Measurements from ENCODE around the gene FMOD.

Gene FMOD

DNA sequence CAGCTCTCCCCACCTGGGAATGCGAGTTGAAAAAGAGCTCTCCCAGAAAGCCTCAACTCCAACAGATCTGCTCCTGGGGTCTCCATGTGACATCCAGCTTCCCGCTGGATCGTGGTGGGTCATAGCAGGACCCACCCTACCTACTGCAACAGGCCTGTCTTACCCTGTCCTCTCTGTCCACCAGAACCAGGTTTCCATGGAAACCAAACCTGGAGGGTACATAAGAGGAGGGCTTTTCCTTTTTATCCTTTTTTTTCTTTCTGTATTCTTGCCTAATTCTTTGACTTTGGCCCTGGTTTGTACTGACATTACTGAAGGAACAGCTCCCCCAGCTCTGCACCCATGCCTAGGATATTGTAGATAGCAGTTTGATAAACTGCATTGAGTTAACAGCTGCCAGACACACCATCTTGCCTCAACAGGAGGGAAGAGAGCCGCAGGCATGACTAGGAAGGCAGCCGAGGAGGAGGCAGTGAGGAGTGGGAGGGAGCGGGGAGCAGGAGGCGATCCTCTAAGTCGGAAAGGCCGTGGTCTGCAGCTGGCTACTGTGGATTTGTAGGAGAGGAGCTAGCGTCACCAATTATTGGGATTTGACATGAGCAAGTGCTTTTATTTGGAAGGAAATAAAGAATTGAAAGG is 9.7 kb upstream of the FMOD start:
- DNase-seq, result no peak

GRCh38 chr1:203359010-203359571 is 8.2 kb upstream of the FMOD start:
- DNase-seq, result no peak

- DNase-seq, result no peak
Observed at GRCh38 chr1:203354246-203354645, 3.3 kb upstream of the FMOD start.

DNA sequence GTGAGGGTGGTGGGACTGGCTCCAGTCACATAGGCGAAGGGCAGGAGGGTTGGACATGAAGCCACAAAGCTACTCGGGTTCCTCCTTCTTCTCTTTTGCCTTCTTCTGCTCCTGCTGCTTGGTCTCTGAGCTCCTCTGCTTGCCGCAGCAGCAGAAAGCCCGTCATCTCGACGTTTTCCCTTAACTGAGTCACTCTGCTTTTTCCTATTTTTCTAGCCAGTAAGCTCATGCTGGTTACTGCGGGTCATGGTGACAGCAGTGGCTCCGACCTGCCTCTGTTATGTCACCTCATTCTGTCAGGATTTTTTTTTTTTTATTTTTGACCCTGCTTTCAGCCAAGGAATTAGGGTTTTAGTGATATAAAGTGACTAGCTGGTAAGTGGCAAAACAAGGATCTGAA is 2.6 kb upstream of the FMOD start:
- no peak for DNase-seq

GRCh38 chr1:203349773-203350524 is 973 bp downstream of the FMOD start:
- DNase-seq, result no peak

- DNase-seq, result no peak
Observed at GRCh38 chr1:203349166-203349565, 1.8 kb downstream of the FMOD start.

DNA sequence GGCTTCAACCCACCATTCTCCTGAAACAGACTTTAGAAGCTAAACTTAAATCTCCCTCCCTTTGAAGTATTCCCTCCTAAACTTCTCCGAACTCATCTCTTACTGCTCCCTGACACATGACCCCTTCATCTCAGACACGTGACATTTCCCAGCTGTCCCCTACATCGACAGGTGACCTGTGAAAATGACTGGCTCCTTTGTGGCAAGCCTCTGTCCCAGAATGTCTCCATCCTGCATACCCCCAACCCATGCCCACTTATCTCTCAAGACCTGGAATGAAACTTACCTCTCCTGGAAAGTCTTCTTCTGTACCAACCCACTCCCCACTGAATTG is 4.2 kb downstream of the FMOD start:
- DNase-seq, result no peak

DNA sequence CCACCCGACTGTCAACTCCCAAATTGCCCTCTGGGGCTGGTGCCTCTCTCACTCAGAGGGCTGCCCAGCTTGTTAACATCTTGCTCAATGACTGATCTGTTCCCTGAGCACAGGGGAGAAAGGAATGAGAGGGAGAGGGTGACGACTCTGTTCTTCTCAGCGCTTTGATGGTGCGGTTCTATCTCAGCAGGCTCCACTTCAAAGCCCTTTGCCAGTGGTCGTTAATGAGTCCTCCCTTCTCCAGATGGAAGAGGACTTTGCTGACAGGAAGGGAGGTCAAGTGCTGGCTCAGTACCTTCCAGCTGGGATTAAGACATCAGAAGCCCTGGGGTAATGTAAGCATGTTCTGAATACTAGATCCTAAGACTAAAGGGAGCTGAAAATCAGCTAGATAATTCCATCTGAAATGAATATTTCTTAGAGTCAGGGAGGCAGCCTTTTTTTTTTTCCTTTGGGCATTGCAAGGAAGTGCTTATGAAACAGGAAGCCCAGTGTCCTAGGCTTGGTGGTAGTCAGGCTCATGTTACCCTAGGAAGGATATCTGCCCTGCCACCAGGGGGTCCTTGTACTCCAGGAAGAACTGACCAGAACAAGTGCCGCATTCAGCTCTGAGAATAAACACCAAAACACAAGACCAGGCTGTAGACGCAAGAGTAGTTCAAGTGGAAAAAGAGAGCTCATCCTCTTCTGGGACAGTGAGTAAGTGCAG is 4.7 kb downstream of the FMOD start:
- no peak for DNase-seq

- DNase-seq, result no peak
Observed at GRCh38 chr1:203343956-203344754, 6.8 kb downstream of the FMOD start.

DNA sequence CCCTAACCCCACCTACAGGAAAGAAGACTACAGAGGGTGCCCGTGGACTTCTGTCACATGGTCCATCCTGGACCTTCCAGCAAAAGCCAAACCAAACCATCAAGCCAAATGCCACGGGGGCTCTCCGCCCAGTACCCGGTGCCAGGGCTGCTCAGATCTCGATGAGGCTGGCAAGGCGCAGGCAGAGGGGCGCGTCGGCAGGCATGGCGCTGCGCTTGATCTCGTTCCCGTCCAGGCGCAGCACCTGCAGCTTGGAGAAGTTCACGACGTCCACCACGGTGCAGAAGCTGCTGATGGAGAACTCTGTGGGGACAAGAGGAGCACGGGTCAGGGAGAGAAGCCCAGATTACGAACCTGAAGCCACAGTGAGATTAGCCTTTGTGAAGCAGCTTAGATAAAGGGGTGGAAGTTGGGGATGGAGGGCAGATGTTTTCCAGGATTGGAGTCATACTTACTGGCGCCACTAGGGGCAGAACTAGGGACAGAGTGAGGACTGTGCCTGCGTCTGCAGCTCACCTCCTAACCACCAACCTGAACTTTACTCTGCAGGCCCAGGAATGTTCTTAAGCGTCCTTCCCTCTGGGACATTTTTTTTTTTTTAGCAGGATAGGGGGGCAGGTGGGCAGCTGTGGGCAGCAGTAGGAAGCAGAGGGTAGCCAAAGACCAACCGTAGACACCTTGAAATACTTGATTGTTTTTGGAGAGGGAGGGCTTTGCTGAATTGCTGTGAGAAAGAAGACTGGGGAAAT is 8.6 kb downstream of the FMOD start:
- peak in 1 of 2 experiments; percentile 39 for DNase-seq

DNA sequence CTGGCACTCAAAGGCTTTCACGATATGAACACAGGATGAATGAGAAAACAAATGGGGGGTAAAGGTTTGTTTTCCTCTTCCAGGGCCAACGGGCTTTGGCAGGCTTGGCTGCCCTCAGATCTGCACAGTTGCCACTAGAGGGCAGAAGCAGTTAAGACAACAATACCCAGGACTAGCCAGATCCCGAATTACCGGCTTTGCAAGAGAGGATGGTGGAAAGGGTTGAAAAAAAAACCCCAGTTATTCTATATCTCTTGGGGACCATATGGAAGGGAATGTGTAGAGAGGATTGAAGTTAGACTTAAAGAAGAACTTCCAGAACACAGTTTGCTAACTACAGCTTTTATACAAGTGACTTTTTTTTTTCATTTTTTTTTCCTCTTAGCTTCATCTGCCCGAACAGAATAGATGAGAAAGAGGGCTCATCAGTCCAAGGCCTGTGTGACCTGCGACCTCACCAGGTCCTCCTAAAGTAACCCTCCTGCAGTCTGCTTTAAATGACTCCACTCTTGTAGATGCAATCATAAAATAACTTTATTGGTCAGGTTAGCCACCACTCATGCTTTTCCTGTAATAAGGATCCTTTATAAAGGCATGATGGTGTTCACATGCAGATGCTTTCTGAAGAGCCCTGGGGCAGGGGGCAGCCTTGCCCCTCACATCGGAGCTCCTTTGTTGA is 10.7 kb downstream of the FMOD start:
- DNase-seq, result peak; percentile 55 to 89

DNA sequence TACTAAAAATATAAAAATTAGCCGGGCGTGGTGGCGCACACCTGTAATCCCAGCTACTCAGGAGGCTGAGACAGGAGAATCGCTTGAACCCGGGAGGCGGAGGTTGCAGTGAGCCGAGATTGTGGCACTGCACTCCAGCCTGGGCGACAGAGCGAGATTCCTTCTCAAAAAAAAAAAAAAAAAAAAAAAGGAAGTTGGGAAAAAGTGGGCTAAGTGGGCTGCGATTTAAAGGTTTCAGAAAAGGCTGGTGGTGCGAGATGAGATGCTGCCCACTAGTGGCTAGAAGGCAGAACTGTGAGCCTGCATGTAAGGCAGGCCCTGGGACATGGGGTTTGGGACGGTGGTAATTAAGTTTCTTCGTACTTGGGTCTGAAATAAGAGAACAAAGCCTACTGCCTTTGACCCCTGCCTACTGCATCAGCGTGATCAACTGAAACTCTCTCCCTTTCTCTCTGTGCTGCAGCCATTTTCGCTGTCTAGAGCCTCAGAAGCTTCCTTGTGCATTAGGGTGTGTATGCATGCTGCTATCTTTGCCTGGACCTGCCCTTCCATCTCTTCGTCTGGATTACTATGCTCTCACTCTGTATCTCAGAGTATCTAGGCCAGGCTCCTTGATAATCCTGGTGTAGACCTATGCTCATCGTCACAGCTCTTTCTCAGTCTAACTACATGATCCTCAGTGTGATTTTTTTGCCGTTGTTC is 12.4 kb downstream of the FMOD start:
- peak; percentile 42 to 44 for DNase-seq

GRCh38 chr1:203336097-203336496 is 14.8 kb downstream of the FMOD start:
- DNase-seq, result no peak

DNA sequence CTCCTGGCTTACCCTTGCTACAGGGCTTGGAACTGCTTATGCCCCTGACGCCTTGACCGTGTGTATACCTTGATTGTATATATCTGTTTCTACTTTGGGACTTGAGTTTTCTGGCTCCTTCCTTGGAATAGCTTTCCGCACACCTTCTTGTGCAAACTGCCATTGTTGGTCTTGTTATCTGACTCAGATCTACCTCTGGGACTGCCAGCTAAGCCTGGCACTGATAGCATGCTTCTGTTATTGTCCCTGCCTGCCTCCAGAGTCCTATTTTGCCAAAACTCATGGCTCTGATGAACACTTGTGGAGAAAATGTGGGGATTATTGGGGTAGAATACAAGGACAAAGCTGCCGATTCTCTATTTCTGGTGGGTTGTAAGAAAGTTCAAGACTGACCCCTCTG is 15.4 kb downstream of the FMOD start:
- DNase-seq, result no peak

DNA sequence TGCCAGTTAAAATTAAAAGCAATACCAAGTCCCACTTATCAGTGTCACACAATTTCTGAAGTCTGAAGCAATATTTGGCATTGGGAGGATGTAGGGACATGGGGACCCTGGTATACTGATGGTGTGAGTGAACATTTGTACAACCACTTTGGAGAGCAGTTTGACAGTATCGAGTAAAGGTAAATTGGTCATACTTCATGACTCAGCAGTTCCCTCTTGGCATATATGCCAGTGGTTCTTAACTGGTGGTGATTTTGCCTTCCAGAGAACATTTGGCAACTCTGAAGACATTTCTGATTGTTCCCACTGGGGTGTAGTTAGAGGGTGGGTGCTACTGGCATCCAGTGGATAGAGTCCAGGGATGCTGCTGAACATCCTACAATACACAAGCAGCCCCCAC is 19.7 kb downstream of the FMOD start:
- no peak for DNase-seq

GRCh38 chr1:203328714-203329122 is 22.2 kb downstream of the FMOD start:
- DNase-seq, result peak in 1 of 2 experiments; percentile 50

GRCh38 chr1:203327684-203328457 is 23.1 kb downstream of the FMOD start:
- DNase-seq, result peak; percentile 75 to 98

DNA sequence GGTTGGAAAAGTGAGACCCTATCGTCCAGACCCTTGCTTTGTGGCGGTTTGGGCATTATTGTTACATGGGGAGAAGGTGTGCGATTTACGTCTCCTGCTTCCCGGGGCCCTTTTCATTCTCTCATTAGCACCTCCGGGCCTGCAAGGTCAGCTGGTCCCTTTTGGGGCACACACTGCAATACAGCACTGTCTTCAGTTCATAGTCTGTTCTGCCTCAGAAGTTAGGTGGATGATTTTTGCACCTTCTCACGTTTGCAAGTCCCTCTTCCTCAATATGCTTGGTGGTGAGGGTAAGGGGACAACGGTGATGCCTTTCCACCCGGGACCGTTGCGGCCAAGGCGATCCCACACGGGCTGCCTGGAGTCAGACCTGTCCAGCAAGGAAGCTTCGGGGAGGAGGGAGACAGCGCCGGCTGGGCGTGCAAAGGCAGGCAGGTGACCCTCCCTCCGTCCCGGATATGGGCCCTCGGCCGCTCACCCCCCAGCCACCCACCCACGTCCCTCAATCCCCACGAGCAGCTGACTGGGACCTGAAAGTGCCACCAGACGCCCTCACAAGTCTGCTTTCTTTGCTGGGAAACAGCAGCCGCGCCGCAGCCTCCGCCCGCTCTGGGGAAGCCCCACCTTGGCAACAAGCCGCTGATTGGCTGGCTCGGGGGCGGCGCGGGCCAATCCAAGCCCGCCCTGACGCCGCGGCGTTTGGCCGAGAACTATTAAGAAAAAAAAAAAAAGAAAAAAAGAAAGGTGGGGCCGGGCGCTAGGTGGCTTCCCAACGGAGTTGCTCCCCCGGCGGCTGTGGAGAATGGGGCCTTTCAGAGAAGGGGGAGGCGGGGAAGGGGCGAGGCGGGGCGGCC is 23.9 kb downstream of the FMOD start:
- peak; percentile 98 for DNase-seq
